ENCODE results near the gene THPO. TPM values are rescaled to one million over a fixed set of nuclear protein-coding genes. Genes with fewer than 3 reads are reported as not detected.
"Not testable (repeated sequence)": the region's sequence is repeated elsewhere in the genome, so short reads cannot be mapped to it uniquely, and the experiment has no call there.

Gene THPO
- total RNA-seq, 1 experiment from 2014 or later = not detected

- no peak for DNase-seq (ENCODE audit: extremely low read depth, low read depth)
These were observed 25.0 kb downstream of the THPO start for GRCh38 chr3:184352897-184353545.

DNA sequence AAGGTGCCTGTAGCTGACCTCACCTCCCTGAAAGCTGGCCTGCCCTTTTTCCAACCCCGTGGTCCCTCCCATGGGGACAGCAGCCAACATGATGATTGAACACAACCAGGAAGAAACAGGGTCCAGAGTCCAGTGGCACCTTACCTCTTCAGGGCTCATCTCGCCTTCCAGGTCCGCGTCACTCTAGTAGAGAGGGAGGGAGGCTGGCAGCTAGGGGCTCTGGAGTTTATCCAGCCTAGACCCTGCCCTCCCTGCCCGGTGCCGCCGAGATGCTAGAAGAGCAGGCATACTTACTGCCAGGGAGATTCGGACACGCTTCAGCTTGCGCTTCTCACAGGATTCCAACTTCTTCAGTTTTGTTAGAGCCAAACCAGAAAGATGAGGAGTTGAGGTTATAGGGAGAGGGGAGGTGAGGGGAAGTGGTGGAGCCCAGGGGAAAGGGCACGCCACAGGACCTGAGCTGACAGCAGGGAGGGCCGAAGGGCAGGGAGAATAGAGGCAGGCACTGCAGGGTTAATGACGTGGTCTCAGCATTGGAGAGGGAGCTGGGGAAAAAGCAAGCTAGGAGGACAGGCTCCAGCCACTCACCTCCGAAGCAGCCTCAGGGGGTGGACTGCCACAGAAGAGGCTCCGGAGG, 25.7 kb downstream of the THPO start:
- DNase-seq (ENCODE audit: extremely low read depth, low read depth) = no peak

GRCh38 chr3:184351511-184352148, 26.4 kb downstream of the THPO start:
- no peak for DNase-seq (ENCODE audit: extremely low read depth, low read depth)

DNA sequence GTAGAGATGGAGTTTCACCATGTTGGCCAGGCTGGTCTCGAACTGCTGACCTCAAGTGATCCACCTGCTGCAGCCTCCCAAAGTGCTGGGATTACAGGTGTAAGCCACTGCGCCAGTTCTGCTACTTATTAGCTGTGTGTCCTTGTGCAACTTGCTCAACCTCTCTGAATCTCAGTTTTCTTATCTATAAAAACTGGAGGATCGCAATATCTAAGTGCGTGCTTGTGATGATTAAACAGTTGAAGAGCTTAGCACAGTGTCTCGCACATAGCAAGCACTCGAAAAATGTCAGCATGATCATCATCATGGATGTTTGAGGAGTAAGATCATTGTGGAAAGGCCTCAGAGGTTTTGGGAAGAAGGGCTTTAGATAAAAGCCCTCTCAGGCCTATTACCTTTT, 27.4 kb downstream of the THPO start:
- DNase-seq (ENCODE audit: extremely low read depth, low read depth) = no peak

DNA sequence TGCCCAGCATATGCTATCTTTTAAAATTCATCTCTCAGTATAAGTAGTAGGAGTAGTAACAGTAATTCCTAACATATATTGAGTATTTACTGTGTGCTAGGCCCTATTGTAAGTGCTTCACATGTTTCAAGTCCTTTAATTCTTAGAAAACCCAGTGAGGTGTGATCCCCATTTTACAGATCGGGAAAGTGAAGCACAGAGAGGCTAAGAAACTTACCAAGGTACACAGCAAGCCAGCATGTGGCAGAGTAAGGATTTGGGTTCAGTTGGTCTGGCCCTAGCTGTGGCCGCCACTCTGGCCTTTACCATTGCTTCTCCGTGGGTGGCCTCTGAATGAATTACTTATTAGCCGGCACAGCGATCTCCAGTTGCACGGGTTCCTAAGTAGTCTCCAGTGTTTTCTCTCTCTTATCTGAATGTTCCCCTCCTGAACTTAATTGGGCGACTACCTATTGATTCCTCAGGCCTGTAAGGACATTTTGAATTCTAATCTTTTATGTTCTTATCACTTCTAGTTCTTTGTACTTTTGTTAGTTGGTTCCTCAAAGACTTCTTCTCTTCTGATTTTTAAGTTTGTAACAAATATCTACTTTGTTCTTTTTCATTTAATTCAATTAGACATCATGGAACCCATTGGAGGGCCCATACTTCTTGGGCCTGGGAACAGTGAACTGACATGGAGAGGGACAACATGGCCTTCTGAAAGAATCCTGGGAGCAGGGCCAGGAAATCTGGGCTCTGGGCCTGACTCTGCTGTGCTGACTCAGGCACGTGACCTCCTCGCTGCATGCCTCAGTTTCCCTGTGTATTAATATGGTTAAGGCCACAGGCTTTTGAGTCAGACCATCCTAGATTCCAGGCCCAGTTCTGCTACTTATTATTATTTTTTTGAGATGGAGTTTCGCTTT, 28.2 kb downstream of the THPO start:
- DNase-seq (ENCODE audit: extremely low read depth, low read depth) = no peak

DNA sequence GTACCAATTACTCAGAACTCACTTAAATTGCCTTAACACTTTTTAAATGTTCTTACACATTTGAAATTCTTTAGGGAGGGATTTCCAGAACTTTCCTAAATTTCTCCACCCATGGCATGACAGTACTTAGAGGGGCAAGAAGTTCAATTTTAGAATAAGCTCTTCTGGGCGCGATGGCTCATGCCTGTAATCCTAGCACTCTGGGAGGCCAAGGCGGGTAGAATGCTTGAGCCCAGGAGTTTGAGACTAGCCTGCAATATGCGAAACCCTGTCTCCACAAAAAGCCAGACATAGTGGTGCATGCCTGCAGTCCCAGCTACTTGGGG, 30.0 kb downstream of the THPO start:
- DNase-seq (ENCODE audit: extremely low read depth, low read depth) = no peak

GRCh38 chr3:184347321-184348056, 30.5 kb downstream of the THPO start:
- no peak for DNase-seq (ENCODE audit: extremely low read depth, low read depth)

- no peak for DNase-seq (ENCODE audit: extremely low read depth, low read depth)
These were observed 31.4 kb downstream of the THPO start for GRCh38 chr3:184346480-184347190.

- DNase-seq (ENCODE audit: extremely low read depth, low read depth) = peak; percentile 67
These were observed 32.5 kb downstream of the THPO start for GRCh38 chr3:184345317-184346144.

DNA sequence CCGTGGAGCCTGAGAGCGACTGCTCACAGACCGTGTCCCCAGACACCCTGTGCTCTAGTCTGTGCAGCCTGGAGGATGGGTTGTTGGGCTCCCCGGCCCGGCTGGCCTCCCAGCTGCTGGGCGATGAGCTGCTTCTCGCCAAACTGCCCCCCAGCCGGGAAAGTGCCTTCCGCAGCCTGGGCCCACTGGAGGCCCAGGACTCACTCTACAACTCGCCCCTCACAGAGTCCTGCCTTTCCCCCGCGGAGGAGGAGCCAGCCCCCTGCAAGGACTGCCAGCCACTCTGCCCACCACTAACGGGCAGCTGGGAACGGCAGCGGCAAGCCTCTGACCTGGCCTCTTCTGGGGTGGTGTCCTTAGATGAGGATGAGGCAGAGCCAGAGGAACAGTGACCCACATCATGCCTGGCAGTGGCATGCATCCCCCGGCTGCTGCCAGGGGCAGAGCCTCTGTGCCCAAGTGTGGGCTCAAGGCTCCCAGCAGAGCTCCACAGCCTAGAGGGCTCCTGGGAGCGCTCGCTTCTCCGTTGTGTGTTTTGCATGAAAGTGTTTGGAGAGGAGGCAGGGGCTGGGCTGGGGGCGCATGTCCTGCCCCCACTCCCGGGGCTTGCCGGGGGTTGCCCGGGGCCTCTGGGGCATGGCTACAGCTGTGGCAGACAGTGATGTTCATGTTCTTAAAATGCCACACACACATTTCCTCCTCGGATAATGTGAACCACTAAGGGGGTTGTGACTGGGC, 33.3 kb downstream of the THPO start:
- DNase-seq (ENCODE audit: extremely low read depth, low read depth) = no peak

GRCh38 chr3:184343200-184343876, 34.7 kb downstream of the THPO start:
- no peak for DNase-seq (ENCODE audit: extremely low read depth, low read depth)

DNA sequence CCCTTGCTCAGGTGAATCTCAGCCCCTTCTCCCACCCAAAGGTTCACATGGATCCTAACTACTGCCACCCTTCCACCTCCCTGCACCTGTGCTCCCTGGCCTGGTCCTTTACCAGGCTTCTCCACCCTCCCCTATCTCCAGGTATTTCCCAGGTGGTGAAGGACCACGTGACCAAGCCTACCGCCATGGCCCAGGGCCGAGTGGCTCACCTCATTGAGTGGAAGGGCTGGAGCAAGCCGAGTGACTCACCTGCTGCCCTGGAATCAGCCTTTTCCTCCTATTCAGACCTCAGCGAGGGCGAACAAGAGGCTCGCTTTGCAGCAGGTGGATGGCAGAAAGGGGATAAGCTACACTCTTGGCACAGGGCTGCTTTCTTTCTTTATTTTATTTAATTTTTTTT, 36.1 kb downstream of the THPO start:
- no peak for DNase-seq (ENCODE audit: extremely low read depth, low read depth)

DNA sequence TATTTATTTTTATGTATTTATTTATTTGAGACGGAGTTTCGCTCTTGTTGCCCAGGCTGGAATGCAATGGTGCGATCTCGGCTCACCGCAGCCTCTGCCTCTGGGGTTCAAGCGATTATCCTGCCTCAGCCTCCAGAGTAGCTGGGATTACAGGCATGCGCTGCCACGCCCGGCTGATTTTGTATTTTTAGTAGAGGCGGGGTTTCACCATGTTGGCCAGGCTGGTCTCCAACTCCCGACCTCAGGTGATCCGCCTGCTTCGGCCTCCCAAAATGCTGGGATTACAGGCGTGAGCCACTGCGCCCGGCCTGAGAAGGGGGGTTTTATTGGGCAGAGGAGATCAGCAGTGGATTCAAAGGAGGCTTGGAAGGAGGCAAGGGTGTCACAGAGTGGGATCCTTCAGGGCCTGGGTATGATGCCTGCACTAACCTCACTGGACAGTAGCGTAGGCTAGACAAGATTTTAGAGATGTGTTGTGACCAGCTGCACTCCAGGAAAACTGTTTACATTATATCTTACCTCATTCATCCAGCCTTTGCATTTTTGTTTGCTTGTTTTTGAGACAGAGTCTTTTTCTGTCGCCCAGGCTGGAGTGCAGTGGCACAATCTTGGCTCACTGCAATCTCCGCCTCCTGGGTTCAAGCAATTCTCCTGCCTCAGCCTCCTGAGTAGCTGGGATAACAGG, 38.4 kb downstream of the THPO start:
- DNase-seq (ENCODE audit: extremely low read depth, low read depth) = not testable (repeated sequence)

GRCh38 chr3:184339001-184339400, 39.0 kb downstream of the THPO start:
- DNase-seq (ENCODE audit: extremely low read depth, low read depth) = no peak

DNA sequence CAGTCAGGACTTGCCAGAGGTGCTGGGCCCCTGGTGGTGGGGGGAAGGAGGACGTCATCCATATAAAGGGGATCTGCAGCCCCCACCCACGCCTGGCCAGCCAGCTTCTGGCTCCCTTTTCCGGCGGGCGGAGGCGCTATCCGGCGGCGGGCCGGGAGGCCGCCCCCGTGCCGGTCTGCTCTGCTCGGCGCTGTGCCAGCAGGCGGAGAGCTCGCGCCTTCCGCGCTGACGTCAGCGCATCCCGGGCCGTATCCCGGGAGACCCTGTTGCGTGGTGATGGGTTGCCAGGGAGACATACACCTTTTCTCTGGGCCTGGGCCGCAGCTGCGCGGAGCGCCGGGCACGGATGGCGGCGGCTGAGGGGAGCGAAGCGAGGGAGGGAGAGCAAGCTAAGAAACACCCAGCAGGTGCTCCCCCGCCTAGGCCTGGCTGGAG, 39.5 kb downstream of the THPO start:
- no peak for DNase-seq (ENCODE audit: extremely low read depth, low read depth)

- no peak for DNase-seq (ENCODE audit: extremely low read depth, low read depth)
These were observed 40.0 kb downstream of the THPO start for GRCh38 chr3:184337981-184338380.

DNA sequence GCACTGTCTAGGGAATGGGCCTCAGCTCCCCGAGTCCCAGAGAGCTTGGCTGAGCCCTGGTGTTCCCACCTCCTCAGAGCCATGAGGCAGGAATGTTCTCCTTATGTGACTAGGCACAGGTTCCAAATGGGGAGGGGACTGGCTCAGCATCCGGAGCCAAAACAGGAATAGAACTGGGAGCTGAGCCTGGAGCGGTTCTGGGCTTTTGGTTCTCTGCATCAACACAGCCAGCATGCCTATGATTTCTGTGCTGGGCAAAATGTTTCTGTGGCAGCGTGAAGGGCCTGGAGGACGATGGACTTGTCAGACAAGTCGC, 40.6 kb downstream of the THPO start, which contains the start of gene FAM131A:
Gene FAM131A (plus strand): TSS at position 202 of the 316 bp plus-strand sequence. CDS start 31 bp downstream, at position 233.
- DNase-seq (ENCODE audit: extremely low read depth, low read depth) = no peak

Data from NCI-H460 (cell line).